ENCODE data around the gene ARF3.

ARF3 gene

GRCh38 chr12:48985901-48986300 is 28.6 kb upstream of the ARF3 start:
- intact Hi-C loops (cut with DNase I; ENCODE audit: low total_unique reads): loop anchor here (10.0 kb wide), 1 partner anchor 121 kb away; the partner anchor contains the start of gene RND1
- H3K27ac ChIP-seq: no peak overlapping the region
- peaks cover 0 to 48% of the 10 kb centered on the region in 2 donors for H3K27me3 ChIP-seq
- H3K9me3 ChIP-seq: no peaks in the 10 kb centered on the region
- H3K4me3 ChIP-seq: no peak overlapping the region
- DNase-seq: no peak
- no peaks in the 10 kb centered on the region for H3K36me3 ChIP-seq
- H3K4me1 ChIP-seq: peaks cover 0 to 21% (median 18%) of the 10 kb centered on the region in 4 donors
- TF ChIP-seq CTCF (IDR thresholded peaks at IDR 0.05): no peak

- intact Hi-C loops (cut with DNase I; ENCODE audit: low total_unique reads): loop anchor here (10.0 kb wide), 1 partner anchor 121 kb away; the partner anchor contains the start of gene RND1
- Histone ChIP-seq H3K9me3 (no peaks in the 10 kb centered on the region), H3K4me1 (peaks cover 0 to 25% (median 22%) of the 10 kb centered on the region in 4 donors), H3K27ac (no peak overlapping the region), H3K27me3 (peaks cover 0 to 48% of the 10 kb centered on the region in 2 donors), H3K4me3 (peak overlapping the region in 1 of 2 donors; percentile 16), H3K36me3 (no peaks in the 10 kb centered on the region)
- no peak for TF ChIP-seq CTCF (IDR thresholded peaks at IDR 0.05)
- DNase-seq: no peak
Measured at GRCh38 chr12:48985475-48985897, 28.2 kb upstream of the ARF3 start.

DNA sequence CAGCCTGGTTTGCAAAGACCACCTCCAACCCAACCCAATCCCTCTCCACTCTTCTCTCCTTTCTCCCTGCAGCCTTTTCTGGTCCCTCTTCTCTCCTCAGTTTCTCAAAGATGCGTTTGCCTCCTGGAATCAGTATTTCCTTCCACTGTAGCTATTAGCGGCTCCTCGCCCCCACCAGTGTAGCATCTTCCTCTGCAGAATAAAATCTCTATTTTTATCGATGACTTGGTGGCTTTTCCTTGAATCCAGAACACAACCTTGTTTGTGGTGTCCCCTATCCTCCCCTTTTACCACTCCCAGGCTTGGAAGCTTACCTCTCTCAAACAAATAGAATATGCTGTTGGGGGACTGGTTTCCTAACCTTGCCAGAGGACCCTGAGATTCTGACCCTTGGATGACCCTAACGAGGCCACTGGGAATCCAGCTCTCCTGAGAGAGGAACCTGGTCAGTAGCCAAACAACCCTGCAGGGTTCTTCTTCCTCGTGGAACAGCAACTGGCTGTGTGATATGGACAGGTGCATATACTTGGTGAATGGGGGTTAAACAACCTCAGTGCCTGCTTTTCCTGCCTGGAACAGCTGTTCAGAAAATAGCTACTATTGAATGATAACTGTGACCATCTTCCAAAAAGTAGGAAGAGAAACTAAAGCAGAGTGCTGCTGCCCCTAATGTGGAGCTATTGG is 25.3 kb upstream of the ARF3 start:
- no peak for TF ChIP-seq CTCF (IDR thresholded peaks at IDR 0.05)
- H3K36me3 ChIP-seq: no peaks in the 10 kb centered on the region
- no peaks in the 10 kb centered on the region for H3K9me3 ChIP-seq
- peaks cover 11 to 55% (median 50%) of the 10 kb centered on the region in 4 donors for H3K4me1 ChIP-seq
- H3K4me3 ChIP-seq: no peak overlapping the region
- no peak overlapping the region for H3K27ac ChIP-seq
- H3K27me3 ChIP-seq: peaks cover 9 to 60% of the 10 kb centered on the region in 2 donors
- no peak for DNase-seq
- intact Hi-C loops (cut with DNase I; ENCODE audit: low total_unique reads): loop anchor here (10.0 kb wide), 1 partner anchor 118 kb away; the partner anchor contains the start of gene RND1

DNA sequence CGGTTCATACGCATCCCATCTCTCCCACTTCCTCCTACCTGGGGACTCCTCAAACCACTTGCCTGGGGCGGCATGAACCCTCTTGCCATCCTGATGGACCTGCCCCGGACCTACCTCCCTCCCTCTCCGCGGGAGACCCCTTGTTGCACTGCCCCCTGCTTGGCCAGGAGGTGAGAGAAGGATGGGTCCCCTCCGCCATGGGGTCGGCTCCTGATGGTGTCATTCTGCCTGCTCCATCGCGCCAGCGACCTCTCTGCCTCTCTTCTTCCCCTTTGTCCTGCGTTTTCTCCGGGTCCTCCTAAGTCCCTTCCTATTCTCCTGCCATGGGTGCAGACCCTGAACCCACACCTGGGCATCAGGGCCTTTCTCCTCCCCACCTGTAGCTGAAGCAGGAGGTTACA is 24.5 kb upstream of the ARF3 start:
- Histone ChIP-seq H3K9me3 (no peaks in the 10 kb centered on the region), H3K4me3 (no peak overlapping the region), H3K27ac (no peak overlapping the region), H3K4me1 (peaks cover 11 to 55% (median 50%) of the 10 kb centered on the region in 4 donors), H3K27me3 (peaks cover 9 to 68% of the 10 kb centered on the region in 2 donors), H3K36me3 (no peaks in the 10 kb centered on the region)
- no peak for TF ChIP-seq CTCF (IDR thresholded peaks at IDR 0.05)
- intact Hi-C loops (cut with DNase I; ENCODE audit: low total_unique reads): loop anchor here (10.0 kb wide), 1 partner anchor 117 kb away; the partner anchor contains the start of gene RND1
- DNase-seq: no peak

DNA sequence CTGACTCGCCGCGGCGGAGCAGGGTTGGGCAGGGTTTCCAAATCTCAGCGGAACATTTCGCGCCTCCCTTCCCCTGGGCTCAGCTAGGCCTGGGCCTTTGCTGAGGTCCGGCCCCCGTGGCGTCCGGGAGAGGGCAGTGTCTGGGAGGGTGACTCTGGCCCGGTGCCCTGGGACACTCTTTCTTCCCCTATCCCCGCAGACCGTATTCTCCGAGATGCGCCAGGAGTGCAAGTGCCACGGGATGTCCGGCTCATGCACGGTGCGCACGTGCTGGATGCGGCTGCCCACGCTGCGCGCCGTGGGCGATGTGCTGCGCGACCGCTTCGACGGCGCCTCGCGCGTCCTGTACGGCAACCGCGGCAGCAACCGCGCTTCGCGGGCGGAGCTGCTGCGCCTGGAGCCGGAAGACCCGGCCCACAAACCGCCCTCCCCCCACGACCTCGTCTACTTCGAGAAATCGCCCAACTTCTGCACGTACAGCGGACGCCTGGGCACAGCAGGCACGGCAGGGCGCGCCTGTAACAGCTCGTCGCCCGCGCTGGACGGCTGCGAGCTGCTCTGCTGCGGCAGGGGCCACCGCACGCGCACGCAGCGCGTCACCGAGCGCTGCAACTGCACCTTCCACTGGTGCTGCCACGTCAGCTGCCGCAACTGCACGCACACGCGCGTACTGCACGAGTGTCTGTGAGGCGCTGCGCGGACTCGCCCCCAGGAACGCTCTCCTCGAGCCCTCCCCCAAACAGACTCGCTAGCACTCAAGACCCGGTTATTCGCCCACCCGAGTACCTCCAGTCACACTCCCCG is 23.9 kb upstream of the ARF3 start:
- no peaks in the 10 kb centered on the region for H3K36me3 ChIP-seq
- peaks cover 9 to 74% of the 10 kb centered on the region in 2 donors for H3K27me3 ChIP-seq
- H3K4me1 ChIP-seq: peaks cover 11 to 54% (median 50%) of the 10 kb centered on the region in 4 donors
- intact Hi-C loops (cut with DNase I; ENCODE audit: low total_unique reads): loop anchor here (10.0 kb wide), 1 partner anchor 116 kb away; the partner anchor contains the start of gene RND1
- TF ChIP-seq CTCF (IDR thresholded peaks at IDR 0.05): no peak
- H3K9me3 ChIP-seq: no peaks in the 10 kb centered on the region
- no peak overlapping the region for H3K27ac ChIP-seq
- peak overlapping the region; percentile 4 to 35 for H3K4me3 ChIP-seq
- DNase-seq: no peak

All from tibial artery (tissue), 4 donors.